Right lung (tissue), 10 donors: Measurements from ENCODE around the gene AFTPH. TPM values are rescaled to one million over a fixed set of nuclear protein-coding genes. Genes with fewer than 3 reads are reported as not detected.

Source experiments
- DNase-seq, 2 donors: peaks; one replicate each; pipeline ENCODE4 v3.0.0-alpha.2; 2013
- long read RNA-seq, 8 donors: transcript quantifications; one replicate each; lab custom pipeline, GENCODE V29; 2026
- polyA plus RNA-seq, 5 donors: library from polyadenylated mRNA; unstranded; fragments of 120-200 nt; gene quantifications; one replicate each; pipeline versions ENCODE4 v1.2.1 to v1.2.3, GENCODE V29; 2013; ENCODE audit warnings: inconsistent platforms in 1 of 5, low replicate concordance in 1 of 5; ENCODE audit not compliant: insufficient read length in 5 of 5, insufficient read depth in 1 of 5

Gene AFTPH
- polyA plus RNA-seq, result 10 to 100 TPM; 47.3 to 63.5 (median 56.0) TPM
- long read RNA-seq, donor 1, full-length matches to known transcripts, result 2 of 57 reads
- long read RNA-seq, donor 1, partial matches to known transcripts, result 55 of 57 reads
- long read RNA-seq, donor 1, other reads (novel, unspliced or antisense), result 0 of 57 reads
- long read RNA-seq, donor 2, full-length matches to known transcripts, result 3 of 3 reads
- long read RNA-seq, donor 2, partial matches to known transcripts, result 0 of 3 reads
- long read RNA-seq, donor 2, other reads (novel, unspliced or antisense), result 0 of 3 reads
- long read RNA-seq, donor 3, full-length matches to known transcripts, result 1 of 12 reads
- long read RNA-seq, donor 3, partial matches to known transcripts, result 11 of 12 reads
- long read RNA-seq, donor 3, other reads (novel, unspliced or antisense), result 0 of 12 reads
- long read RNA-seq, donor 4, full-length matches to known transcripts, result 3 of 3 reads
- long read RNA-seq, donor 4, partial matches to known transcripts, result 0 of 3 reads
- long read RNA-seq, donor 4, other reads (novel, unspliced or antisense), result 0 of 3 reads
- long read RNA-seq, donor 5, partial matches to known transcripts, result 14 of 14 reads
- long read RNA-seq, donor 5, other reads (novel, unspliced or antisense), result 0 of 14 reads
- long read RNA-seq, donor 6, full-length matches to known transcripts, result 2 of 14 reads
- long read RNA-seq, donor 6, partial matches to known transcripts, result 12 of 14 reads
- long read RNA-seq, donor 6, other reads (novel, unspliced or antisense), result 0 of 14 reads
- long read RNA-seq, donor 7, full-length matches to known transcripts, result 2 of 7 reads
- long read RNA-seq, donor 7, partial matches to known transcripts, result 5 of 7 reads
- long read RNA-seq, donor 7, other reads (novel, unspliced or antisense), result 0 of 7 reads
- long read RNA-seq, donor 8, partial matches to known transcripts, result 9 of 9 reads
- long read RNA-seq, donor 8, other reads (novel, unspliced or antisense), result 0 of 9 reads

DNA sequence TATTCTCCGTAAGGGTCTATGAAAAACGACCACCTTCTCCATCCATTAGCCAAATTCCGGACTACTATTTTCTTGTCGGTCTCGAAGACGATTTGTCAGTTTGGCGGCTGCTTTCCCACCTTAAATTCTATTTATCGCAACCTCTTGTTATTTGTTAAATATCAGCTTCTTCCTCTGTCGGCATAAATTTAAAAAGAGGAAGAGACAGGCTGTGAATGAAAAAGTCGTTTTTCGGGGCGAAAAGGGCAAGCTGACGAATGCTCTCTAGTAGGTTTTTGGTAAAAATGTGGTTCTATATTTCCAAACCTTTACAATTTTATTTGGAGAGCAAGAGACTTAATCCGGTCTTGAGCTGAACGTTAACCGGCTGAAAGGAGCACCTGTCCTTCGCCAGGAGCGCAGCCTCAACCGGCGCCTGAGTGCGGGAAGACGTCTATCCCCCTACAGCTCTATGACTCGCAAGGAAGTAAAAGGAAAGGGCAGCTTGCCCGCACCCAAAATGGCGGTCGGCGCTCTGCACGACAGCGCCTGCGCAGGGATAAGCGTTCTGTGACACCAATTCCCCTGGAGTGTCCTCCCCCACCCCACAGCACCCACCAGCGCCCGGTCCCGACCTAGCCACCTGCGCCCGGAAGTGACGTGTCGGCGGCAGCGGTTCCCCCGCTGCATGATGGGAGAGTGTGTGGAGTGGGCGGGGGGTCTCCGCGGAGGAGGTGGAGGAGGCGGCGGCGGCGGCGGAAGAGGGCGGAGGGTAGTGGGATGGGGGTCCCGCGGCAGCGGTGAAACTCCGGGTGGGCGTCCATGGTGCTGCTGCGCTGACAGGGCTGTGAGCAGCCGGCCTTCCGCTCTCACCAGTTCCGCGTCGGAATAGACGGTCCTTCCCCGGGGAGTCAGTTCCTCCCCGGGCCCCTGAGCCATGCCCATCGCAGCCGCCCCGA is at the start of gene AFTPH:
AFTPH (plus strand) TSS at position 663 of the 938 bp plus-strand sequence. CDS start 27,147 bp downstream, outside the sequence.
- peak; percentile 99 for DNase-seq

DNA sequence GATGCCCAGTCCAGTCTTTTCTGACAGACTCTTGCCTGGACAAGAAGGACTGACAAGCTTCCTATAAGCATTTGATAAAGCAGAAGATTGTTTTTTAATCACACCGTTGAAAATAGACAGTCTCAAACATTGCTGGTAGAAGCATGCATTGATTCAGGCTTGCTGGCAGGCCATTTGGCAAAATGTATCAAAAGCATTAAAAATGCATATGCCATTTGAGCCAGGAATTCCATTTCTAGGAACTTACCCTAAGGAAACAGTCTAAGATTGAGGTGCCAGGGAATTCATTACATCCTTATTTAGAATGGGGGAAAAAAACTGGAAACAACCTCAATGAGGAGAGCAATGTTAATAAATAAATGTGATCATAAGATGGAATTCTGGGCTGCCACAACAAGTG is 49.5 kb upstream of the AFTPH start:
- no peak for DNase-seq

DNA sequence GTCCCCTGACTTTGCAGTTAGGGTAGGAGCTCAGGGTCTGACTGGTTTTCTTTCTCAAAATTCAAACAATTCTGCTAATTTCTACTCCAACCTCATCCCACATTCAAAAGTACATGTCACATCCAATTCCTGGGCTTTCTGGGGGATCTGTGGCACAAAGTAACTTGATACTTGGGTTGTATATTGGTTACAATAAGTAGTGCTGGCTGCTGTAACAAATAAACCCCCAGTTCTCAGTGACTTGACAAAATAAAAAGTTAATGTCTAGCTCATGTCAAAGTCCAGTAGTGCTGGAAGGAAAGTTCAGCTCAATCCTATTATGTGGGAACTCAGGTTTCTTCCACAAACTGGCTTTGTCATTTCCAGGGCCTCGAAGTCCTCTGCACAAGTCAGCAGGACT is 47.1 kb upstream of the AFTPH start:
- no peak for DNase-seq

GRCh38 chr2:64477979-64478378 is 46.1 kb upstream of the AFTPH start:
- peak; percentile 31 to 43 for DNase-seq

DNA sequence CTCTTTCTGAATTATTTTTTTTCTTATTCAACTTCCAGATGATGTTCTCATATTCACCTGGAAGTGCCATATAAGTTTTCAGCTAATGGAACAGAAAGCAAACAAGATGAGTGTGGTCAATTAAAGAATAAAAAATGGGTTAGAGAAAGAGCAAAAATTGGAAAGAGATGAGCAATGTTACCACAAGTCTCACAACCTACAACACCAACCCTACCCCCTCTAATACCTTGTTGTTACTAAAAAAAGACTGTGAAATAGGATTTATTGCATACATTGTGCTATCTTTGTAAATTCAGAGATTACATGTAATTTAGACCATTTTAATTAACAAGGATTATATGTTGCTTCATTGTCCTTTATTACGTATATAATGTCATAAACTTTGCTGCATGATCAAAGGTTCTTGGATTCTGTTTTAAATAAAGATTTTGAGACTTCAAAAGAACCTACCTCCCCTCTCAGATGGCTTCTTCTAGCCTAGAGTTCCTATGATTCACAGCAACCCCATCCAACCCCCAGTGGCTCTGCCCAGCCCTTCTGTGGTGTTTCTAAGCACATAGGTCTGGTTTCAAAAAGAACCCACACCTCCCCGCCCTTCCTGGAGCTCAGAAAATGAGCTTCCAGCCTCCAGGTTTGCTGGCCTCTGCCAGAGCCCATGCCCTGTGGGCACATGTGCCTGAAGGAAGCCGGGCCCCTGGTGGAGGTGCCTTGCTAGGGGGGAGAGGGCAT is 45.5 kb upstream of the AFTPH start:
- DNase-seq, result no peak

DNA sequence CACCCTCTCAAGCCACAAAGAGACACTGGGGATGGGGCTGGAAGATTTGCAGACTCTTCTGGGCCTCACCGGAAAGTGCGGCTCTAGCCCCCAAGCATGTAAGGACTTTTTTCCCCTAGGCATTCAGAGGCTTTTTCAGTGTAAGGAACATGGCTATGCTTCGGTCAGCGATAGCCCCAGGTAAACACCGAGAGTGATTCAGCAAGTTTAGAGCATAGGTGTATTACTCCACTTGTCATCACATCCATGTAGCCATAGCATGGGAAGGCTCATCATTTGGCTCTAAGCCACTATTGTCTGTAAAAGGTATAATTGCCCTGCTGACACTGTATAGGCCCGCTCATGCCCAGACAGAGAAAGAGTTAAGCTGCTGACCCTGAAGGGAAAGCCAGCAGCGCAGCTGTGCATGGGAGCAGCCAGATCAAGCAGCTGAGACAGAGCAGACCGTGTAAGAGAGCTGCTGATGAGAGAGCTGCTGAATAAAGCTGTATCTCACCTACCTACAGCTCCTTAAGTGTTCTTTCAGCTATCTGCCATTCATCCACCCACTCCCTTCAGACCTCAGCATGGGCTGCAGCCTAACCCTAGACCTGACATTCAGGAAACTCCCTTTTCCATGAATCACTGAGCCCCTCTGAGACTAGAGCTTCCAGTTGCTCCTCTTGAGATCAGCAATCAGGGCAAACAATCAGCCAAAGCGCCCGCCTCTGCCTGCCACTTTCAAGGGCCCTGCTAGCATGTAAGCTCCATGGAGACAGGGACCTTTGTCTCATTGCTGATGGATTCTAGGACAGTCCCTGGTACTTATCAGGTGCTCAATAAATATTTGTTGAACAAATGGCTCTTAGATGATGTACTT is 44.6 kb upstream of the AFTPH start:
- no peak for DNase-seq

DNA sequence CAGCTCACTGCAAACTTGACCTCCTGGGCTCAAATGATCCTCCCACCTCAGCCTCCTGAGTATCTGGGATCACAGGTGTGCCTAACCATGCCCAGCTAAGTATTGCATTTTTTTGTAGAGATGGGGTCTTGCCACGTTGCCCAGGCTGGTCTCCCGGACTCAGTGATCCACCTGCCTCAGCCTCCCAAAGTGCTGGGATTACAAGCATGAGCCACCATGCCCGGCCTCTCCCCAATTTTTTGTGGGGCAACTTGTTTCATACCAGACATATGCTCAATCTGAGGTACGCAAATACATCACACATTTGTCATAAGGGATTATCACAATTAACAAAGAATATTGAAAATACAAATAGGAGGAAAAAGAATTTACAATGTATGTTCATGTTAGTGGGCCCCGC is 42.5 kb upstream of the AFTPH start:
- DNase-seq, result no peak

DNA sequence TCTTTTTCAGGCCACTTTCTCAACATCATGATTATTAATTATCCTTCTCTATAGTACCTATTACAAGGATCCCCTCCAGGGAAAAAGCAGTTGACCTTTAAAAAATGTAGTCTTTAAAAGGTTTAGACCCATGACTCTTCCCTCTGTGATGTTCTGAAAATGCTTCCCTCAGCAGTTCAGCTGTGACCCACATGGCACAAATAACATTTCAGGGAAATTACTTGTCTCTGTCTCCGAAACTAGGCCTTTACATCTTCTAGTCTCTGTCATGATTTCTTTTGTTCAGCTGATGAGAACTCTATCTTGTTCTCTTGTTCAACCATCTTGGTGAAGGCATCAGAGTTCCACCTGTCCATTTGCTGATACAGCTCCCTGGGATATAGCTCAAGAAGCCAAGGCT is 41.9 kb upstream of the AFTPH start:
- DNase-seq, result no peak

GRCh38 chr2:64482765-64483504 is 41.2 kb upstream of the AFTPH start:
- DNase-seq, result no peak

GRCh38 chr2:64485331-64485730 is 38.8 kb upstream of the AFTPH start:
- DNase-seq, result no peak

DNA sequence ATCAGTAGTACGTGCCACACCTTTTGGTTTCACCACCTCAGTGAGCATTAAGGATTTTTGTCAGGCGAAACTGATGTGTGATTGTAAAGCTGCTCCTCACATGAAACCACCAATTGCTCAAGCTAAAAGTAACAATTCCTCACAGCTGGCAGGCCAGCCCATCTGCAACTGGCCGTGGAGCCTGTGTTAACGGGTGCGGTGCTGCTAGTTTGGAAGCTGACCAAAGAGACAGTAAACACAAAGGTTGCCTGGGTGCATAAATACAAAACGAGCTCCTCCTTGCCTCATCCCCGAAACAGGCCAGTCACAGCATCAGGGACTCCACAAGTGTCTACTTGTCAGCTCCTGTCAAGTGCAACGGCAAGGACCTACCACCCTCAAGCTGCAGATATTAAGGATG is 38.2 kb upstream of the AFTPH start:
- peak in 1 of 2 donors; percentile 44 for DNase-seq

- no peak for DNase-seq
These were observed 36.7 kb upstream of the AFTPH start for GRCh38 chr2:64487256-64488049.

DNA sequence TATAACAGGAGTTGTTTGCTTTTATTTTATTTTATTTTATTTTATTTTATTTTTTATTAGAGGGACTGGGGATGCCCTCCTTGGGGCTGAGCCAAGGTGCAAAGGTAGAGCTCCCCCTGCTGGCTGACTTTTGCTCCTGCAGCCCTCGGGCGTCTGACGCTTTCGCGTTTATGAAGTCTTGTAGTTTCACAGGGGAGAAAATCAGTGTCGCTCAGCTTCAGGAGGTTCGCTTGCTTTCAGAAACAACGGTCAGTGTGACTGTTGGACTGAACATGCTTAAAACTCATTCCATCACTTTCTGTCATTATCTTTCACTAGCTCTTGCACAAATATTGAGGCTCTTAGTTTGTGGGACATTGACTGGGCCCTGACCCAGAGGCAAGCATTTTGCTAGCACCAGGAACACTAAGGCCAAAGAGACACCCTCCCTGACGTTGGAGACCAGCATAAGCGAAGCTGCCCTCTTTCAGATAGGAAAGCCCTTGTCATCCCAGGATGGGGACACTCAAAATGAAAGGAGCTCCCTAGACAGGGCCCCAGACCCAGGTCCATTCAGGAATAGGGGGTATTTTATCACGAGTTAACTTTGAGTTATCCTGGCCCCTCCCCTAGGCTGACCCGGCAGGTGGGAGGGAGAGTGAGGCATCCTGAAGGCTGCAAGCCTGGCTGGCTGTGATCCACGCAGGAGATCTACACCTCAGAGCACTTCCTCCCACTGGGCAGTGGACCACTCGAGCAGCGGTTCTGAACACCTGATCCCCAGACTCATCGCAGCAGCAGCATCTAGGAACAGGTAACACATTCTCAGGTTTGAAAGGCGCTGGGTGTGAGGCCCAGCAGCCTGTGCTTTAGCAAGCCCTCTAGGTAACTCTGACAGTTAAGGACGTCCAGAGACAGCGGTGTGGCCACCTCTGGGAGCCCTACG is 35.8 kb upstream of the AFTPH start:
- DNase-seq, result peak; percentile 49 to 60

DNA sequence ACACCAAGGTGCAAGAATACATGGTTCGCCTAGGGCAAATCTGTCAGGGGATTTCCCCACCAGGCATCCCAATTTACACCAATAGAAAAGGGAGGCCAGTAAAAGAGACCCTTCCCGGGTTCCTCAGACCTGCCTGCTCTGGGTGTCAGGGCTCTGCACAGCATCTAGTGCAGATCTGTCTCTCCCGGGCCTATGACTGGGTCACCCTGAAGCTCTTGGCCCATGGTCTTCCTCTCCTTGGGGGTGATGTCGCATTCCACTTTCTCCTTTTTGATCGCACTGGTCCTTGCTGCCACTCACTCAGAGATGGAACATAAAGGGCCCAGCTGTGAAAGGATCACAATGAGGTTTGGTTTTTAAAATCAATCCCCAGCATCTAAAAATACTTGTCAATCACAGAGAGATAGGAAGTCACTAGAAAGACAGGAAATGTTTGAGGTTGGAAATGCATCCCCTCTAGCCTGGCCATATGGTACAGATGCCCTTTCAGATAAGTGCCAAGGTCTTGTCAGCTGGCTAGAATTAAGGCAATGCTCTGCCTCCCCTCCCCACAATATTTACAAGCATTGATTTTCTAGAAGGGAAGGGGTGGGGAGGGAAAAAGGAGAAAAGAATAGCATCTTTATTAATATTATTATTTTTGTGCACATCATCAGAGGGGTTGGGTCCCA is 34.9 kb upstream of the AFTPH start:
- no peak for DNase-seq

GRCh38 chr2:64491426-64491825 is 32.7 kb upstream of the AFTPH start:
- DNase-seq, result no peak

DNA sequence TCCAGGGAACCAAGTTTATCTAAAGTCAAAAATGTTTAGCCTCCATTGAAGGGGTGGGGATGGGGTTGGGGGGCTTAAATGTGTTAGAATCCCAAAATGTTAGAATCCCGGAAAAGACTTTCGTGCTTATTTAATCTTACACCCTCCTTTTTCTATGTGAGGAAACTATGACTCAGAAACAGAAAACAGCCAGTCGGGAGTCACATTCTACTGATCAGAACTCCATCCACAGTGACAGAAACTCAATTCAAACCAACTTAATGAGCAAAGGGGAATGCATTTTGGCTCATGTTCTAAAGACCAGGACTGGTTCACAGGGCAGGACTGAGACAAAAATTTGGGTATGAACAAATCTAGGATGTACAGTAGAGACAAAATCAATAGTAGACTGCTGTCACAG is 31.9 kb upstream of the AFTPH start:
- no peak for DNase-seq
